Smooth muscle cell of the brain vasculature (primary cell): ENCODE data around the gene S100A16.
"Not testable (repeated sequence)": the region's sequence is repeated elsewhere in the genome, so short reads cannot be mapped to it uniquely, and the experiment has no call there.

Experiments
- DNase-seq: peaks from one replicate; pipeline ENCODE4 v3.0.0-alpha.2; 2012; ENCODE audit warnings: low read depth, low spot score

S100A16 gene

DNA sequence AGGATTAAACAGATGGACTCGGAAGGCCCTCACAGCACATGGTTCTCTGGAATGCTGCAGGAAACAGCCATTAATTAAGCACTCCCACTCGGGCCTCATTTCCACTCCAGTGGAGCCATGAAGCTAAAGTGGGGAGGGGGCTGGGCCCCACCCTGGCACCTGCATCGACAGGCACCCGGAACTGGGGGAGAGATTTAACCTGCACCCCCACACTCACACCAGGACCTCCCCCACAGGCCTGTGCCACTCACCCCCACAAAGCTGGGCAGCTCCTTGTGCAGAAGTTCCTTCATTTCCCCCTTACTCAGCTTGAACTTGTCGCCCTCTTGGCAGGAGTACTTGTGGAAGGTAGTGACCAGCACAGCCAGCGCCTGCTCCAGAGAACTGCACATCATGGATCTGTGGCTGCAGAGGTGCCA lies 49.4 kb downstream of the S100A16 start:
- DNase-seq = no peak

DNA sequence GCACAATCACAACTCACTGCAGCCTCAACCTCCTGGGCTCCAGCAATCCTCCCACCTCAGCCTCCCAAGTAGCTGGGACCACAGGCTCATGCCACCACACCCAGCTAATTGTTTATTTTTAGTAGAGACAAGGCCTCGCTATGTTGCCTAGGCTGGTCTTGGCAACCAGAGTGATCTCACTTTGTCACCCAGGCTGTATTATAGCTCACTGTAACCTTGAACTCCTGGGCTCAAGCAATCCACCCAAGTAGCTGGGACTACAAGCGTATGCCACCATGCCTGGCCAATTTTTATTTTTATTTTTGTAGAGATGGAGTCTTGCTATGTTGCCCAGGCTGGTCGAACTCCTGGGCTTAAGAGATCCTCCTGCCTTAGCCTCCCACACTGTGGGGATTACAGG lies 50.9 kb downstream of the S100A16 start:
- DNase-seq = not testable (repeated sequence)

DNA sequence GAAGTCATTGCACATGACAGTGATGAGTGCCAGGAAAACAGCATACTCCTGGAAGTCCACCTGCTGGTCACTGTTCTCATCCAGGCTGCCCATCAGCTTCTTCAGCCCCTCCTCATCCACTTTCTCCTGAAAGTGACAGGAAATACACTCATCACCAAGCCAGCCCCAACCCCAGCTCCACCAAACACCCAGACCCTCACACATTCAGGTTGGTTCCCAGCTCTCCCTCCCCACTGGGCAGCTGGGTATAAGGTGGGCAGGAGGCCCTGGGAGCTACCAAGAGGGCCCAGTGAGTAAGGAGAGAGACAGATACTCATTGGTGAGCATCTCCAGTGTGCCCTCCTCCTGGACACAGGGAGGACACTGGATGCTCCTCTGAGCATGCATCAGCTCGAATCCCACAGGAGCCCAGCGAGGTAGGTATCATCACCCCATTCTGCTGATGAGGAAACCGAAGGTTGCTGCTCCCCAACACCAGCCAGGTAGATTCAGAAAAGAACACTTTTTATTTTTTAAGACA lies 51.4 kb downstream of the S100A16 start:
- no peak for DNase-seq

DNA sequence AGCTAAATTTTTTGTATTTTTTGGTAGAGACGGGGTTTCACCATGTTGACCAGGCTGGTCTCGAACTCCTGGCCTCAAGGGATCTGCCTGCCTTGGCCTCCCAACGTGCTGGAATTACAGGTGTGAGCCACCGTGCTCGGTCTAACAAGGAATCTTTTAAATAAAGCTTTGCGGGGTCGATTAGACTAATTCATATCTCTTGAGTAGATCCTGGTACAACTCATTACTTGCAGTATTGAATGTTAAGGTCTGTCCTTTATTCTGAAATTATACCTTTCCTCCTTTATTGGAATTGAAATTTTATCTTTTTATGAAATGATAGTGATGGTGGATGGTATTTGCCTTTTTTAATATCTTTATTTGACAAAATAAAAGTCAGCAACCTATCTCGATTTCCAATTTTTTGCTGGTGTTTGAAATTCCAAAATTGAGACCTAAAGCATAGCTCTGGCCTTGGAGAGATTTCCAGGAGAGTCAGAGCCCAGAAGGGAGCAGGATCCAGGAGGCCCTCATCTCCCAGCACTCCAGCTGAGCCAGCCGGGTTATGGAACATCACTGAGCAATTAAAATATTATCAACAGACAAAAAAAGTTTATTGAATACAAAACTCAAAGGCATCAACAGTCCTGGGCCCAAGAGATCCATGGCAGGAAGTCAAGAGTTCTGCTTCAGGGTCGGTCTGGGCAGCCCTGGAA lies 52.0 kb downstream of the S100A16 start:
- DNase-seq = no peak

DNA sequence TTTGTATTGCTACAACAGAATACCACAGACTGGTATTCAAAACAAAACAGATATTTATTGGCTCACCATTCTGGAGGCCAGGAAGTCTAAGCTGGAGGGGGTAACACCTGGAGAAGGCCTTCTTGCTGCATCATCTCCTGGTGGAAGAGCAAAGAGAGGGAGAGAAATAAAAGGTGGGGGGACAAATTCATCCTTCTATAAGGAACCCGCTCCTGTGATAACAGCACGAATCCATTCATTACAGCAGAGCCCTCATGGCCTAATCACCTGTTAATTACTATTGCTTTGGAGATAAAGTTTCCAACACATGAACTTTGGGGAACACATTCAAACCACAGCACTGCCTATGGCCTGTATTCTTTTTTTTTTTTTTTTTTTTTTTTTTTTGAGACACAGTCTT lies 52.7 kb downstream of the S100A16 start:
- DNase-seq = no peak

DNA sequence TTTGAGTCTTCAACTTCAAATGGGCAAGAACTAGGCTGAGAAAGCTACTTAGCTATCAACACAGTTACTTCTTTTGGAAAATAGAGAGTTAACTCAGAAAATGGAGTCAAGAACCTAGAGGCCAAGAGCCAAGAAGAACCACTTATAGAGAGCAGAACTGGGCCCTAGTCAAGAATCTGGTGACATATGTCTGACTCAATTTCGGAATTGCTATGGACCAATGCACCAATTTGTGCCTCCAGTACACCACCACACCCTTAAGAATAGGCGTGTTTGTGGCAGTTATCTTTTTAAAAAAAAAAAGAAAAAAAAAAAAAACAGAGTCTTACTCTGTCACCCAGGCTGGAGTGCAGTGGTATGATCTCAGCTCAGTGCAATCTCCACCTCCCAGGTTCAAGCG lies 55.1 kb downstream of the S100A16 start:
- DNase-seq = no peak
